K562 (cell line): ENCODE measurements around the gene KIFAP3. TPM values are rescaled to one million over a fixed set of nuclear protein-coding genes. Genes with fewer than 3 reads are reported as not detected.

Experiments
- ATAC-seq: fragments of 200-7000 bp; cut with Tn5 transposase; 3 replicates; pipeline ENCODE4 v1.9.1; 2020; ENCODE audit warnings: moderate library complexity
- BruUV-seq: library from RNA; stranded (reverse); fragments of 400-500 nt; replicated peaks from 2 replicates; lab custom pipeline; 2021; lab: Mats Ljungman, UMichigan
- CTCF ChIA-PET: fragments of 300-600 bp; formaldehyde crosslinking; extraction: SDS; loops from one replicate; lab custom pipeline; 2021; ENCODE audit warnings: low intra/inter-chr PET ratio; lab: Yijun Ruan, JAX
- POLR2A ChIA-PET: fragments of 300-600, 350-650 bp; sonication (Branson Sonifier 250); formaldehyde crosslinking; extraction: SDS; loops from one replicate; lab custom pipeline; 2021; ENCODE audit warnings: antibody characterized with exemption, inconsistent platforms; lab: Yijun Ruan, JAX
- DNase-seq, 4 experiments: peaks; one replicate each; pipeline versions ENCODE4 v3.0.0 to v3.0.0-alpha.2; 2011 to 2018; ENCODE audit warnings: low spot score in 3 of 4, mixed read lengths in 3 of 4; ENCODE audit errors: extremely low read depth in 1 of 4
- FAIRE-seq: peaks from 2 replicates; lab custom pipeline; 2011; peaks lifted over from hg19 to GRCh38; lab: Jason Lieb, UNC
- H2AFZ ChIP-seq: 2 replicates; pipeline ENCODE4 v1.6.0; 2011; ENCODE audit warnings: low read depth, low read length, control low read depth, inconsistent platforms
- H3K27ac ChIP-seq: fragments of 200-600 bp; 3 replicates; pipeline ENCODE4 v1.8.0; 2011; ENCODE audit warnings: low read depth, mild to moderate bottlenecking, control low read depth, inconsistent platforms, low read length, moderate library complexity, mixed read lengths; ENCODE audit errors: extremely low read depth
- H3K27me3 ChIP-seq, 2 experiments: fragments of 300-600 bp in 1 of 2; 2 replicates in 1 of 2; 3 replicates in 1 of 2; pipeline versions ENCODE4 v1.6.0 to v1.8.0; 2011; ENCODE audit warnings: inconsistent platforms in 2 of 2, low read length in 2 of 2, mild to moderate bottlenecking in 1 of 2, mixed read lengths in 1 of 2, moderate library complexity in 1 of 2; ENCODE audit not compliant: control insufficient read depth in 2 of 2, insufficient read depth in 2 of 2
- H3K36me3 ChIP-seq: fragments of 300-600 bp; 3 replicates; pipeline ENCODE4 v1.8.0; 2011; ENCODE audit warnings: mild to moderate bottlenecking, low read length, inconsistent platforms; ENCODE audit not compliant: control insufficient read depth, insufficient read depth
- H3K4me1 ChIP-seq, 2 experiments: fragments of 200-600 bp in 1 of 2; replicated peaks in 1 of 2; 2 replicates in 1 of 2; 3 replicates in 1 of 2; pipeline versions ENCODE4 v1.5.1 to v1.8.0; 2011; ENCODE audit warnings: inconsistent platforms in 2 of 2, low read length in 2 of 2, mild to moderate bottlenecking in 1 of 2, mixed read lengths in 1 of 2, moderate library complexity in 1 of 2; ENCODE audit not compliant: control insufficient read depth in 2 of 2, insufficient read depth in 2 of 2
- H3K4me2 ChIP-seq: 2 replicates; pipeline ENCODE4 v1.6.1; 2011; ENCODE audit warnings: low read length, control low read depth, inconsistent platforms, mixed read lengths; ENCODE audit not compliant: insufficient read depth
- H3K4me3 ChIP-seq: fragments of 200-600 bp; sonication (generic), shearing (Covaris generic); 2 replicates; pipeline ENCODE4 v1.5.1; 2016; ENCODE audit warnings: control low read depth, inconsistent platforms
- H3K79me2 ChIP-seq: fragments of 200-600 bp; 3 replicates; pipeline ENCODE4 v1.8.0; 2011; ENCODE audit warnings: low read length, inconsistent platforms; ENCODE audit not compliant: control insufficient read depth, insufficient read depth
- H3K9ac ChIP-seq, 2 experiments: 2 replicates each; pipeline versions ENCODE4 v1.6.0 to v1.6.1; 2011; ENCODE audit warnings: low read depth in 2 of 2, low read length in 2 of 2, control low read depth in 1 of 2, inconsistent platforms in 1 of 2, mild to moderate bottlenecking in 1 of 2, mixed read lengths in 1 of 2; ENCODE audit not compliant: insufficient read depth in 1 of 2
- H3K9me1 ChIP-seq: one replicate; pipeline ENCODE4 v1.6.0; 2011; ENCODE audit warnings: inconsistent platforms, mild to moderate bottlenecking, low read length, moderate library complexity; ENCODE audit not compliant: control insufficient read depth, insufficient read depth
- H3K9me3 ChIP-seq: replicated peaks from 2 replicates; pipeline ENCODE4 v1.5.1; 2011; ENCODE audit warnings: low read depth, low read length, inconsistent platforms; ENCODE audit not compliant: control insufficient read depth, insufficient read depth
- H4K20me1 ChIP-seq: replicated peaks from 2 replicates; pipeline ENCODE4 v1.6.1; 2011; ENCODE audit warnings: low read length, inconsistent platforms, mixed read lengths; ENCODE audit not compliant: control insufficient read depth, insufficient read depth
- BACH1 ChIP-seq: fragments of 200-800 bp; sonication (Bioruptor generic); IDR thresholded peaks from 2 replicates; pipeline ENCODE4 v1.6.1; 2016; ENCODE audit warnings: missing genetic modification characterization, missing compliant biosample characterization
- EGR1 ChIP-seq: fragments of 450-650 bp; conservative IDR thresholded peaks from 2 replicates; pipeline ENCODE4 v1.6.1; 2017; ENCODE audit warnings: mild to moderate bottlenecking
- KDM2B ChIP-seq: fragments of 250-450 bp; sonication (Bioruptor Pico); IDR thresholded peaks from 2 replicates; pipeline ENCODE4 v1.8.0; 2021; ENCODE audit warnings: mild to moderate bottlenecking, moderate library complexity
- MBD2 ChIP-seq: sonication (generic); IDR thresholded peaks from 2 replicates; pipeline ENCODE4 v1.6.1; 2016; ENCODE audit warnings: low read depth, borderline replicate concordance
- NCOR1 ChIP-seq: fragments of 450-650 bp; IDR thresholded peaks from 2 replicates; pipeline ENCODE4 v1.6.1; 2016; ENCODE audit warnings: mild to moderate bottlenecking, moderate library complexity
- NEUROD1 ChIP-seq: fragments of 150-350 bp; IDR thresholded peaks from 2 replicates; pipeline ENCODE4 v1.6.1; 2014; ENCODE audit warnings: borderline replicate concordance, low read length, low read depth; ENCODE audit not compliant: partially characterized antibody
- NFIC ChIP-seq: fragments of 450-650 bp; IDR thresholded peaks from 2 replicates; pipeline ENCODE4 v1.6.1; 2017; ENCODE audit warnings: mild to moderate bottlenecking, inconsistent platforms
- PHTF2 ChIP-seq: fragments of 250-450 bp; sonication (Bioruptor Pico); IDR thresholded peaks from 2 replicates; pipeline ENCODE4 v1.5.0; 2021; ENCODE audit warnings: mild to moderate bottlenecking
- RFX1 ChIP-seq: fragments of 450-650 bp; IDR thresholded peaks from 2 replicates; pipeline ENCODE4 v1.6.1; 2016; ENCODE audit warnings: mild to moderate bottlenecking, moderate library complexity
- SMC3 ChIP-seq: conservative IDR thresholded peaks from 2 replicates; pipeline ENCODE4 v1.6.1; 2011; ENCODE audit warnings: low read depth, low read length, improper control_type of control experiment; ENCODE audit not compliant: insufficient read depth
- TEAD1 ChIP-seq, 2 experiments: fragments of 450-650 bp in 1 of 2; sonication (generic) in 1 of 2; formaldehyde crosslinking; IDR thresholded peaks; 2 replicates each; pipeline versions ENCODE4 v1.4.0 to v1.8.0; 2020 to 2022; ENCODE audit warnings: mild to moderate bottlenecking in 2 of 2, missing genetic modification reagents in 1 of 2
- ZNF707 ChIP-seq: fragments of 250-450 bp; sonication (Bioruptor Pico); conservative IDR thresholded peaks from 2 replicates; pipeline ENCODE4 v1.8.0; 2022; ENCODE audit warnings: inconsistent platforms, mild to moderate bottlenecking, moderate library complexity
- WGBS: fragments of 100-300 bp; shearing (Covaris generic); methylation state at CpG from one replicate; pipeline ENCODE4 v1.1.6; 2016; ENCODE audit warnings: low coverage, mixed read lengths; ENCODE audit not compliant: insufficient coverage; ENCODE audit errors: missing lambda C conversion rate; 5-methylcytosine and 5-hydroxymethylcytosine counted together
- in situ Hi-C: fragments of 300-500 bp; cut with MboI; formaldehyde crosslinking; loops from 4 replicates; pipeline ENCODE4 v1.15.0; 2018; ENCODE audit warnings: inconsistent platforms, mixed read lengths
- intact Hi-C: fragments of 100-400 bp; cut with micrococcal nuclease; formaldehyde crosslinking; loops from 2 replicates; pipeline ENCODE4 v1.14.2; 2022
- polyA plus RNA-seq, 8 experiments: library from polyadenylated mRNA; depleted of rRNA in 4 of 8; stranded (reverse) in 5 of 8; unstranded in 3 of 8; fragments of >200 nt; fragmentation: Nextera tagmentation in 2 of 8; fragmentation: Illumina TruSeq in 1 of 8; extraction: Ambion mirVana in 2 of 8; extraction: Trizol in 1 of 8; gene quantifications; 2 replicates each; pipeline versions ENCODE4 v1.2.1 to v1.2.3, GENCODE V29; 2011 to 2014; ENCODE audit warnings: inconsistent platforms in 1 of 8, missing spikeins in 1 of 8
- total RNA-seq, 7 experiments: library from RNA; depleted of rRNA in 6 of 7; stranded (reverse); fragments of >200 nt in 6 of 7; fragmentation: Illumina TruSeq in 2 of 7; extraction: Trizol in 2 of 7; gene quantifications; 2 replicates each; pipeline versions ENCODE4 v1.2.1 to v1.2.3, GENCODE V29; 2011 to 2021; ENCODE audit warnings: low replicate concordance in 1 of 7
- TF ChIP-seq, protein P1 (sequence below), 2 experiments: fragments of 450-650 bp in 1 of 2; sonication (generic) in 1 of 2; formaldehyde crosslinking in 1 of 2; IDR thresholded peaks; 2 replicates each; pipeline versions ENCODE4 v1.7.1 to v1.9.0; 2016 to 2022; ENCODE audit warnings: inconsistent platforms in 1 of 2, mild to moderate bottlenecking in 1 of 2, missing genetic modification reagents in 1 of 2

Gene KIFAP3
- total and polyA plus RNA-seq, 9 of the 15 experiments (the other 6 are each of a cell fraction or from before 2014, with no cell fraction given): 8.8 to 17.5 (median 11.8) TPM

DNA sequence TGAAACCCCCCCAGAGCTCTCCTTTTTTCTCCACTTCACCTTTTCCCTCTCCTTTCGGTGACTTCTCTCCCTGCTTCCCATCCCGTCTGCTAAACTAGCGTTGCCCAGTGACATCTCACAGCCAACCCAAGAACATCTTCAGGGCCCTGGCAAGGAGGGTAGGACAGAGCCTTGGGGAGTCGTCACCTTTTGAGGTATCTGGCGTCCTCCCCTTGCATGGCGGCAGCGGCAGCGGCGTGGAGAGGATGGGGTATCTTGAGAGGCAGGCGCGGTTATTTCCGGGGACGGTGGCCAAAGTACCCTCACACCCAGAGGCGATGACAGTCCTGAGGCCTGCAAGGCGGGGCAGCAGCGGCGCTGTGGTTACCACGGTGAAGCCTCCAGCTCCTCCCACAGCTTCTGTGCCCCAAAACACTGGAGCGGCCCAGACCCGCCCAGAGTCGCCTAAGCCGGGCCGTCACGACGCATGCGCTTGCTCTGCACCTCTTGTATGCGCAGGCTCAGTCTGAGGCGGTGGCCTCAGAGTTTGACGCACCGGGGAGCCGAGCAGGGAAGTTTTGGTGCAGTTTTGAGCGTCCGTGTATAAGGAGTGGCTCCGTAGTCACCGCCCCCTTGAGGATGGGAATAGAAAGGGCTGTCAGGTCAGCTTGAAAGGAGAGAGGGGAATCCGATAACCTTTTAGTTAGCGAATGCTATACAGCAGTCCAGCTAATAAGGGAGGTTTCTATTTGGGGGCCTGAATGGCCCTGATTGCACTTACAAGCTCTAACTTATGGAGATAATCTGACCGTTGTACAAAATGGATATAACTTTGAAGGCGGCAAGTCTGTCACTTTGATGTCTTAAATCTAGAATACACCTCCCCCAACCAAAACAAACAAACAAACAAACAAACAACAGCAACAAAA is at the start of gene KIFAP3 (continued):
- TF ChIP-seq RFX1: peak; percentile 85
- TF ChIP-seq TEAD1 (CRISPR knock-in tag; IDR thresholded peaks at IDR 0.05): no peak
- TF ChIP-seq NEUROD1: peak; percentile 6
- no peak for TF ChIP-seq BACH1 (tag)
- TF ChIP-seq PHTF2: no peak
- TF ChIP-seq SMC3: 0 out of 2 replicates have a peak, but pooled peaks have one; percentile 13
- 0 out of 2 replicates have a peak, but pooled peaks have one; percentile 27 for TF ChIP-seq NCOR1

- intact Hi-C loops: no loop called here
- no peaks in the 10 kb centered on the region for H3K4me1 ChIP-seq
- H3K4me2 ChIP-seq: no peak overlapping the region
- 7% methylated on average over 6 of the region's 6 CpGs for WGBS
- no peaks in the 10 kb centered on the region for H3K9me1 ChIP-seq
- H4K20me1 ChIP-seq: no peaks in the 10 kb centered on the region
- H2AFZ ChIP-seq: no peak overlapping the region
- DNase-seq (no peak), ATAC-seq (no peak), FAIRE-seq (peak; percentile 40)
- no peak overlapping the region for H3K4me3 ChIP-seq
- POLR2A ChIA-PET: no interaction called here
- no peak overlapping the region for H3K27ac ChIP-seq
- BruUV-seq: no TSS peak
- CTCF ChIA-PET: no interaction called here
- no peaks in the 10 kb centered on the region for H3K79me2 ChIP-seq
- no peak overlapping the region for H3K9ac ChIP-seq
- no peaks in the 10 kb centered on the region for H3K9me3 ChIP-seq
- no peaks in the 10 kb centered on the region for H3K27me3 ChIP-seq
- H3K36me3 ChIP-seq: no peaks in the 10 kb centered on the region
- no peak for TF ChIP-seq MBD2
- no peak for TF ChIP-seq KDM2B (CRISPR knock-in tag)
- TF ChIP-seq NFIC: no peak
- TF ChIP-seq EGR1: no peak
- TF ChIP-seq, protein P1, sequence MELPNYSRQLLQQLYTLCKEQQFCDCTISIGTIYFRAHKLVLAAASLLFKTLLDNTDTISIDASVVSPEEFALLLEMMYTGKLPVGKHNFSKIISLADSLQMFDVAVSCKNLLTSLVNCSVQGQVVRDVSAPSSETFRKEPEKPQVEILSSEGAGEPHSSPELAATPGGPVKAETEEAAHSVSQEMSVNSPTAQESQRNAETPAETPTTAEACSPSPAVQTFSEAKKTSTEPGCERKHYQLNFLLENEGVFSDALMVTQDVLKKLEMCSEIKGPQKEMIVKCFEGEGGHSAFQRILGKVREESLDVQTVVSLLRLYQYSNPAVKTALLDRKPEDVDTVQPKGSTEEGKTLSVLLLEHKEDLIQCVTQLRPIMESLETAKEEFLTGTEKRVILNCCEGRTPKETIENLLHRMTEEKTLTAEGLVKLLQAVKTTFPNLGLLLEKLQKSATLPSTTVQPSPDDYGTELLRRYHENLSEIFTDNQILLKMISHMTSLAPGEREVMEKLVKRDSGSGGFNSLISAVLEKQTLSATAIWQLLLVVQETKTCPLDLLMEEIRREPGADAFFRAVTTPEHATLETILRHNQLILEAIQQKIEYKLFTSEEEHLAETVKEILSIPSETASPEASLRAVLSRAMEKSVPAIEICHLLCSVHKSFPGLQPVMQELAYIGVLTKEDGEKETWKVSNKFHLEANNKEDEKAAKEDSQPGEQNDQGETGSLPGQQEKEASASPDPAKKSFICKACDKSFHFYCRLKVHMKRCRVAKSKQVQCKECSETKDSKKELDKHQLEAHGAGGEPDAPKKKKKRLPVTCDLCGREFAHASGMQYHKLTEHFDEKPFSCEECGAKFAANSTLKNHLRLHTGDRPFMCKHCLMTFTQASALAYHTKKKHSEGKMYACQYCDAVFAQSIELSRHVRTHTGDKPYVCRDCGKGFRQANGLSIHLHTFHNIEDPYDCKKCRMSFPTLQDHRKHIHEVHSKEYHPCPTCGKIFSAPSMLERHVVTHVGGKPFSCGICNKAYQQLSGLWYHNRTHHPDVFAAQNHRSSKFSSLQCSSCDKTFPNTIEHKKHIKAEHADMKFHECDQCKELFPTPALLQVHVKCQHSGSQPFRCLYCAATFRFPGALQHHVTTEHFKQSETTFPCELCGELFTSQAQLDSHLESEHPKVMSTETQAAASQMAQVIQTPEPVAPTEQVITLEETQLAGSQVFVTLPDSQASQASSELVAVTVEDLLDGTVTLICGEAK (IDR thresholded peaks at IDR 0.05): peak; percentile 56
- TF ChIP-seq, protein P1 (CRISPR knock-in tag; IDR thresholded peaks at IDR 0.05): no peak
- TF ChIP-seq ZNF707 (CRISPR knock-in tag): no peak
- TF ChIP-seq, all 486 proteins: peak for 1
- in situ Hi-C loops: no loop called here
Observed at GRCh38 chr1:170122366-170122765, 47.9 kb upstream of the KIFAP3 start.
